HEK293T (cell line): ENCODE measurements around the gene NR4A1.

Experiments
- CTCF ChIA-PET: fragments of 350-600 bp; formaldehyde crosslinking; extraction: SDS; loops from one replicate; lab custom pipeline; 2021; ENCODE audit warnings: antibody characterized with exemption, inconsistent platforms; lab: Yijun Ruan, JAX
- POLR2A ChIA-PET: fragments of 350-600 bp; formaldehyde crosslinking; extraction: SDS; loops from one replicate; lab custom pipeline; 2020; ENCODE audit warnings: antibody characterized with exemption, inconsistent platforms; lab: Yijun Ruan, JAX
- DNase-seq: peaks from one replicate; pipeline ENCODE4 v3.0.0; 2012; ENCODE audit warnings: mixed read lengths; ENCODE audit errors: extremely low spot score
- ARNT ChIP-seq: fragments of 450-650 bp; IDR thresholded peaks from 2 replicates; pipeline ENCODE4 v1.6.1; 2017; ENCODE audit warnings: mild to moderate bottlenecking
- BHLHE40 ChIP-seq: fragments of 450-650 bp; IDR thresholded peaks from 2 replicates; pipeline ENCODE4 v1.6.1; 2016; ENCODE audit warnings: mild to moderate bottlenecking, moderate library complexity, borderline replicate concordance
- CTBP1 ChIP-seq: fragments of 450-650 bp; IDR thresholded peaks from 2 replicates; pipeline ENCODE4 v1.6.1; 2016; ENCODE audit warnings: borderline replicate concordance
- ELF4 ChIP-seq: fragments of 450-650 bp; IDR thresholded peaks from 2 replicates; pipeline ENCODE4 v1.6.1; 2017; ENCODE audit warnings: antibody characterized with exemption
- FOXA1 ChIP-seq: fragments of 450-650 bp; IDR thresholded peaks from 2 replicates; pipeline ENCODE4 v1.6.1; 2016; ENCODE audit warnings: mild to moderate bottlenecking
- FOXK2 ChIP-seq: fragments of 450-650 bp; IDR thresholded peaks from 2 replicates; pipeline ENCODE4 v1.6.1; 2016; ENCODE audit warnings: mild to moderate bottlenecking
- FOXM1 ChIP-seq: fragments of 450-650 bp; IDR thresholded peaks from 2 replicates; pipeline ENCODE4 v1.6.1; 2017; ENCODE audit warnings: mild to moderate bottlenecking, borderline replicate concordance
- HDGF ChIP-seq: fragments of 450-650 bp; IDR thresholded peaks from 2 replicates; pipeline ENCODE4 v1.6.1; 2017; ENCODE audit warnings: antibody characterized with exemption, borderline replicate concordance
- L3MBTL2 ChIP-seq: fragments of 450-650 bp; conservative IDR thresholded peaks from 2 replicates; pipeline ENCODE4 v1.6.1; 2016; ENCODE audit warnings: mild to moderate bottlenecking
- LEF1 ChIP-seq: fragments of 450-650 bp; IDR thresholded peaks from 2 replicates; pipeline ENCODE4 v1.6.1; 2017; ENCODE audit warnings: mild to moderate bottlenecking, borderline replicate concordance
- NFRKB ChIP-seq: fragments of 450-650 bp; IDR thresholded peaks from 2 replicates; pipeline ENCODE4 v1.6.1; 2016; ENCODE audit warnings: mild to moderate bottlenecking, moderate library complexity
- PKNOX1 ChIP-seq: fragments of 450-650 bp; IDR thresholded peaks from 2 replicates; pipeline ENCODE4 v1.6.1; 2016
- SP1 ChIP-seq: fragments of 450-650 bp; IDR thresholded peaks from 2 replicates; pipeline ENCODE4 v1.6.1; 2017
- SUZ12 ChIP-seq: fragments of 450-650 bp; IDR thresholded peaks from 2 replicates; pipeline ENCODE4 v1.6.1; 2016; ENCODE audit warnings: mild to moderate bottlenecking
- TARDBP ChIP-seq: fragments of 450-650 bp; IDR thresholded peaks from 2 replicates; pipeline ENCODE4 v1.6.1; 2016
- ZNF384 ChIP-seq: fragments of 450-650 bp; IDR thresholded peaks from 2 replicates; pipeline ENCODE4 v1.6.1; 2016

NR4A1 gene

GRCh38 chr12:52052468-52053186, 1.4 kb downstream of the NR4A1 start:
- no peak for DNase-seq
- CTCF ChIA-PET: interaction anchor here (1.2 to 1.5 kb wide), 2 partner anchors 14 to 27 kb away, joined by 5 to 7 read pairs; no protein-coding TSS in a partner anchor
- TF ChIP-seq CTBP1 (no peak), TARDBP (no peak), FOXA1 (no peak), SP1 (no peak), ZNF384 (no peak), ARNT (no peak), LEF1 (no peak), FOXM1 (no peak), NFRKB (no peak), PKNOX1 (no peak)
- POLR2A ChIA-PET: no interaction called here

- no peak for DNase-seq
- ChIA-PET CTCF (no interaction called here), POLR2A (no interaction called here)
- TF ChIP-seq LEF1 (no peak), NFRKB (no peak), FOXM1 (no peak), CTBP1 (no peak), BHLHE40 (no peak), ZNF384 (no peak), HDGF (no peak), FOXK2 (no peak), ELF4 (no peak), L3MBTL2 (no peak), SUZ12 (no peak), SP1 (no peak), TARDBP (no peak), PKNOX1 (no peak), FOXA1 (no peak), ARNT (no peak)
Measured at GRCh38 chr12:52053536-52054209, 2.4 kb downstream of the NR4A1 start.

DNA sequence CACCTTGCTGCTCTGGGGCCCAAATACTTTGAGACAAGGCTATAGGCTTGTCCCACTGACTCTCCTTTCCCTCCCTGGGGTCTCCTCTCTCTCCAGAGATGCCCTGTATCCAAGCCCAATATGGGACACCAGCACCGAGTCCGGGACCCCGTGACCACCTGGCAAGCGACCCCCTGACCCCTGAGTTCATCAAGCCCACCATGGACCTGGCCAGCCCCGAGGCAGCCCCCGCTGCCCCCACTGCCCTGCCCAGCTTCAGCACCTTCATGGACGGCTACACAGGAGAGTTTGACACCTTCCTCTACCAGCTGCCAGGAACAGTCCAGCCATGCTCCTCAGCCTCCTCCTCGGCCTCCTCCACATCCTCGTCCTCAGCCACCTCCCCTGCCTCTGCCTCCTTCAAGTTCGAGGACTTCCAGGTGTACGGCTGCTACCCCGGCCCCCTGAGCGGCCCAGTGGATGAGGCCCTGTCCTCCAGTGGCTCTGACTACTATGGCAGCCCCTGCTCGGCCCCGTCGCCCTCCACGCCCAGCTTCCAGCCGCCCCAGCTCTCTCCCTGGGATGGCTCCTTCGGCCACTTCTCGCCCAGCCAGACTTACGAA, 3.1 kb downstream of the NR4A1 start:
- ChIA-PET POLR2A (no interaction called here), CTCF (no interaction called here)
- TF ChIP-seq ZNF384 (no peak), FOXM1 (no peak)
- DNase-seq: no peak

DNA sequence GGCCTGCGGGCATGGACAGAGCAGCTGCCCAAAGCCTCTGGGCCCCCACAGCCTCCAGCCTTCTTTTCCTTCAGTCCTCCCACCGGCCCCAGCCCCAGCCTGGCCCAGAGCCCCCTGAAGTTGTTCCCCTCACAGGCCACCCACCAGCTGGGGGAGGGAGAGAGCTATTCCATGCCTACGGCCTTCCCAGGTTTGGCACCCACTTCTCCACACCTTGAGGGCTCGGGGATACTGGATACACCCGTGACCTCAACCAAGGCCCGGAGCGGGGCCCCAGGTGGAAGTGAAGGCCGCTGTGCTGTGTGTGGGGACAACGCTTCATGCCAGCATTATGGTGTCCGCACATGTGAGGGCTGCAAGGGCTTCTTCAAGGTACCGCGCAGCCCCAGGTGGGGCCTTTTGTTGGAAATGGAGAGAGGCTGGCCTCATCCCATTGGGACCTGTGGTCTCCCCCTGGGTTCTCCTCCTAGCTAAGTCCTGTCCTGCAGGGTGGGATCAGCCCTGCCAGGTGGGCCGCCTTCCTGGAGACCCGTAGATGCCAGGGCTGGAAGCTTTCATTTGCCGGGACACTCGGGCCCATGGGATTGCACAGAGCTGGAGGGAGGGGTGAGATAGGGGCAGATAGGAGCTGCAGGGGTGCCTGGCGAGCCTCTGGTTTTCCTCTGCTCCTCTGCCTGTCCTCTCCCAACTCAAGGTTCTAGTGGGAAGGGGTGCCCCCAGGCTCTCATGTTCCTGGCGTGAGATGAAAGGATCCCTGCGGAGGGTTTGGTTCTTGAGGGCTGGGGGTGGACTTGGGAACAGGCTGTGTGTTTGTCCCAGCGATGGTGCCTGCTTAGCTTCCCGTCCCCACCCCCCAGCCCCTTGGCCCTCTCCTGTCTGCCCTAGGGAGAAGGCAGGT, 3.8 kb downstream of the NR4A1 start:
- ChIA-PET POLR2A (no interaction called here), CTCF (no interaction called here)
- no peak for DNase-seq
- TF ChIP-seq LEF1 (no peak), NFRKB (no peak), HDGF (no peak), ELF4 (no peak), ARNT (no peak), FOXM1 (no peak), TARDBP (no peak), L3MBTL2 (no peak), ZNF384 (no peak), SP1 (no peak), SUZ12 (no peak), FOXA1 (no peak), PKNOX1 (no peak), BHLHE40 (no peak), FOXK2 (no peak), CTBP1 (no peak)
